Endothelial cell of umbilical vein (primary cell): ENCODE data around the gene RHOV. TPM values are rescaled to one million over a fixed set of nuclear protein-coding genes. Genes with fewer than 3 reads are reported as not detected.

Source experiments
- BruUV-seq: library from RNA; stranded (reverse); fragments of 400-500 nt; replicated peaks from 2 replicates; lab custom pipeline; 2021; lab: Mats Ljungman, UMichigan
- CTCF ChIA-PET: fragments of 300-600, 350-600 bp; sonication (Branson Sonifier 250); formaldehyde crosslinking; loops from one replicate; lab custom pipeline; 2021; ENCODE audit warnings: antibody characterized with exemption, inconsistent platforms; lab: Charles Lee
- POLR2A ChIA-PET: fragments of 300-600, 350-600 bp; sonication (Branson Sonifier 250); formaldehyde crosslinking; loops from one replicate; lab custom pipeline; 2021; ENCODE audit warnings: antibody characterized with exemption, inconsistent platforms; lab: Charles Lee
- DNase-seq: peaks from one replicate; pipeline ENCODE4 v3.0.0-alpha.2; 2011; ENCODE audit warnings: low read depth, low spot score
- FAIRE-seq: peaks from 2 replicates; lab custom pipeline; 2011; peaks lifted over from hg19 to GRCh38; lab: Jason Lieb, UNC
- H2AFZ ChIP-seq: 2 replicates; pipeline ENCODE4 v1.6.0; 2012; ENCODE audit warnings: low read depth, low read length, control low read depth, inconsistent platforms
- H3K27ac ChIP-seq: 2 replicates; pipeline ENCODE4 v1.5.1; 2011; ENCODE audit warnings: low read depth, mild to moderate bottlenecking, control low read depth, low read length, moderate library complexity; ENCODE audit not compliant: insufficient read depth
- H3K27me3 ChIP-seq, 2 experiments: 2 replicates each; pipeline versions ENCODE4 v1.6.0 to v1.6.1; 2011; ENCODE audit warnings: low read length in 2 of 2, mixed read lengths in 1 of 2; ENCODE audit not compliant: control insufficient read depth in 2 of 2, insufficient read depth in 2 of 2
- H3K36me3 ChIP-seq, 2 experiments: 2 replicates in 1 of 2; 3 replicates in 1 of 2; pipeline ENCODE4 v1.5.1; 2011; ENCODE audit warnings: low read length in 2 of 2, mild to moderate bottlenecking in 1 of 2, moderate library complexity in 1 of 2; ENCODE audit not compliant: control insufficient read depth in 2 of 2, insufficient read depth in 2 of 2; ENCODE audit errors: extremely low read depth in 1 of 2
- H3K4me1 ChIP-seq: 3 replicates; pipeline ENCODE4 v1.5.1; 2011; ENCODE audit warnings: mild to moderate bottlenecking, low read length; ENCODE audit not compliant: control insufficient read depth, insufficient read depth; ENCODE audit errors: extremely low read depth
- H3K4me2 ChIP-seq: 2 replicates; pipeline ENCODE4 v1.6.1; 2011; ENCODE audit warnings: low read length, control low read depth, mixed read lengths; ENCODE audit not compliant: insufficient read depth
- H3K4me3 ChIP-seq, 3 experiments: fragments of 200-600 bp in 1 of 3; sonication (generic), shearing (Covaris generic) in 1 of 3; replicated peaks in 1 of 3; 2 replicates each; pipeline ENCODE4 v1.5.1; 2011 to 2016; ENCODE audit warnings: control low read depth in 3 of 3, low read length in 3 of 3, mild to moderate bottlenecking in 2 of 3, inconsistent platforms in 1 of 3, low read depth in 1 of 3, moderate library complexity in 1 of 3; ENCODE audit not compliant: insufficient read depth in 1 of 3
- H3K79me2 ChIP-seq: 2 replicates; pipeline ENCODE4 v1.6.0; 2012; ENCODE audit warnings: low read length, inconsistent platforms; ENCODE audit not compliant: control insufficient read depth, insufficient read depth
- H3K9ac ChIP-seq: replicated peaks from 2 replicates; pipeline ENCODE3; 2011; ENCODE audit warnings: low read length, control low read depth; ENCODE audit not compliant: insufficient read depth; ENCODE audit errors: extremely low read depth
- H3K9me1 ChIP-seq: replicated peaks from 3 replicates; pipeline ENCODE4 v1.6.0; 2011; ENCODE audit warnings: mild to moderate bottlenecking, low read length; ENCODE audit not compliant: control insufficient read depth, insufficient read depth; ENCODE audit errors: extremely low read depth
- H3K9me3 ChIP-seq: replicated peaks from 2 replicates; pipeline ENCODE4 v1.5.1; 2012; ENCODE audit warnings: low read length, inconsistent platforms; ENCODE audit not compliant: control insufficient read depth, insufficient read depth
- H4K20me1 ChIP-seq: replicated peaks from 2 replicates; pipeline ENCODE3; 2011; ENCODE audit warnings: mild to moderate bottlenecking, low read length; ENCODE audit not compliant: control insufficient read depth, insufficient read depth; ENCODE audit errors: extremely low read depth
- CTCF ChIP-seq, 2 donors: IDR thresholded peaks; 1 replicate in 1 of 2; 2 replicates in 1 of 2; pipeline ENCODE4 v1.5.1; 2011; ENCODE audit warnings: low read length in 2 of 2, mild to moderate bottlenecking in 2 of 2, moderate library complexity in 2 of 2, control low read depth in 1 of 2, inconsistent platforms in 1 of 2, low read depth in 1 of 2; ENCODE audit not compliant: insufficient read depth in 1 of 2; ENCODE audit errors: extremely low read depth in 1 of 2
- FOS ChIP-seq: IDR thresholded peaks from 2 replicates; pipeline ENCODE4 v1.6.1; 2011; ENCODE audit warnings: mild to moderate bottlenecking, low read length, moderate library complexity, borderline replicate concordance; ENCODE audit not compliant: insufficient read depth
- GATA2 ChIP-seq: IDR thresholded peaks from 2 replicates; pipeline ENCODE4 v1.7.0; 2011; ENCODE audit warnings: low read depth, mild to moderate bottlenecking, moderate library complexity, mixed read lengths, low read length; ENCODE audit not compliant: insufficient read length, insufficient read depth
- JUN ChIP-seq: IDR thresholded peaks from 2 replicates; pipeline ENCODE4 v1.6.1; 2011; ENCODE audit warnings: borderline replicate concordance, low read depth; ENCODE audit not compliant: insufficient read length, insufficient read depth
- MAX ChIP-seq: IDR thresholded peaks from 2 replicates; pipeline ENCODE4 v1.6.1; 2011; ENCODE audit not compliant: insufficient read depth, insufficient read length
- MYC ChIP-seq: IDR thresholded peaks from one replicate; pipeline ENCODE4 v1.6.1; 2011; ENCODE audit warnings: mild to moderate bottlenecking, low read depth, low read length
- POLR2A ChIP-seq: IDR thresholded peaks from 2 replicates; pipeline ENCODE4 v1.6.1; 2012; ENCODE audit warnings: low read depth, mild to moderate bottlenecking, control low read depth, low read length
- POLR2AphosphoS5 ChIP-seq: IDR thresholded peaks from 2 replicates; pipeline ENCODE4 v1.6.1; 2012; ENCODE audit warnings: low read depth, mild to moderate bottlenecking, control low read depth, low read length, moderate library complexity; ENCODE audit not compliant: insufficient read depth
- dilution Hi-C: fragments of 300-500 bp; cut with MboI; formaldehyde crosslinking; loops from one replicate; pipeline ENCODE4 v1.15.0; 2019; ENCODE audit warnings: low sequenced_read_pairs; ENCODE audit not compliant: extremely low pct_ligation_motif_present
- intact Hi-C: fragments of 100-400 bp; cut with micrococcal nuclease; formaldehyde crosslinking; loops from one replicate; pipeline ENCODE4 v1.10.0; 2022
- polyA plus RNA-seq, 4 experiments: library from polyadenylated mRNA; depleted of rRNA in 3 of 4; stranded (reverse) in 3 of 4; unstranded in 1 of 4; fragments of >200 nt; gene quantifications; 2 replicates each; pipeline versions ENCODE4 v1.2.1 to v1.2.3, GENCODE V29; 2011 to 2012; ENCODE audit warnings: missing spikeins in 1 of 4
- total RNA-seq: library from RNA; stranded (reverse); gene quantifications from 2 replicates; pipeline ENCODE4 v1.2.3, GENCODE V29; 2021

RHOV gene
- total and polyA plus RNA-seq, 2 donors (not counting 3 experiments of a cell fraction or from before 2014, with no cell fraction given): 0.15 to 0.20 TPM

- no peak overlapping the region for H2AFZ ChIP-seq
- no peaks in the 10 kb centered on the region for H4K20me1 ChIP-seq
- TF ChIP-seq MYC (no peak), FOS (no peak), GATA2 (no peak), JUN (no peak), POLR2AphosphoS5 (no peak), POLR2A (no peak), MAX (no peak), CTCF (IDR thresholded peaks at IDR 0.05; ENCODE audit: extremely low read depth in 1 of 2, insufficient read depth in 1 of 2, low read depth in 1 of 2, low read length in 2 of 2) (no peak)
- no peaks in the 10 kb centered on the region for H3K9me3 ChIP-seq
- intact Hi-C loops: no loop called here
- H3K4me2 ChIP-seq: no peak overlapping the region
- H3K4me3 ChIP-seq: no peak overlapping the region
- no peak overlapping the region for H3K9ac ChIP-seq
- DNase-seq (no peak), FAIRE-seq (no peak)
- CTCF ChIA-PET: interaction anchor here (1.2 to 3.1 kb wide), 5 partner anchors 10 to 135 kb away, joined by 3 to 29 read pairs (median 12); partner anchors contain the start of gene VPS18
- POLR2A ChIA-PET: no interaction called here
- dilution Hi-C loops: no loop called here
- H3K4me1 ChIP-seq: no peaks in the 10 kb centered on the region
- BruUV-seq: no TSS peak
- no peaks in the 10 kb centered on the region for H3K36me3 ChIP-seq
- no peaks in the 10 kb centered on the region for H3K9me1 ChIP-seq
- no peaks in the 10 kb centered on the region for H3K79me2 ChIP-seq
- H3K27ac ChIP-seq: no peak overlapping the region
- H3K27me3 ChIP-seq: no peaks in the 10 kb centered on the region
Observed at GRCh38 chr15:40881351-40881750, 7.3 kb upstream of the RHOV start.
